GM21737 (cell line): ENCODE measurements around the gene TRERF1.
"Not testable (repeated sequence)": the region's sequence is repeated elsewhere in the genome, so short reads cannot be mapped to it uniquely, and the experiment has no call there.

Source experiments
- ATAC-seq: cut with Tn5 transposase; IDR thresholded peaks from one replicate; pipeline ENCODE4 v1.9.1; 2021; ENCODE audit warnings: mild to moderate bottlenecking, moderate library complexity; ENCODE audit not compliant: unreplicated experiment

TRERF1 gene

DNA sequence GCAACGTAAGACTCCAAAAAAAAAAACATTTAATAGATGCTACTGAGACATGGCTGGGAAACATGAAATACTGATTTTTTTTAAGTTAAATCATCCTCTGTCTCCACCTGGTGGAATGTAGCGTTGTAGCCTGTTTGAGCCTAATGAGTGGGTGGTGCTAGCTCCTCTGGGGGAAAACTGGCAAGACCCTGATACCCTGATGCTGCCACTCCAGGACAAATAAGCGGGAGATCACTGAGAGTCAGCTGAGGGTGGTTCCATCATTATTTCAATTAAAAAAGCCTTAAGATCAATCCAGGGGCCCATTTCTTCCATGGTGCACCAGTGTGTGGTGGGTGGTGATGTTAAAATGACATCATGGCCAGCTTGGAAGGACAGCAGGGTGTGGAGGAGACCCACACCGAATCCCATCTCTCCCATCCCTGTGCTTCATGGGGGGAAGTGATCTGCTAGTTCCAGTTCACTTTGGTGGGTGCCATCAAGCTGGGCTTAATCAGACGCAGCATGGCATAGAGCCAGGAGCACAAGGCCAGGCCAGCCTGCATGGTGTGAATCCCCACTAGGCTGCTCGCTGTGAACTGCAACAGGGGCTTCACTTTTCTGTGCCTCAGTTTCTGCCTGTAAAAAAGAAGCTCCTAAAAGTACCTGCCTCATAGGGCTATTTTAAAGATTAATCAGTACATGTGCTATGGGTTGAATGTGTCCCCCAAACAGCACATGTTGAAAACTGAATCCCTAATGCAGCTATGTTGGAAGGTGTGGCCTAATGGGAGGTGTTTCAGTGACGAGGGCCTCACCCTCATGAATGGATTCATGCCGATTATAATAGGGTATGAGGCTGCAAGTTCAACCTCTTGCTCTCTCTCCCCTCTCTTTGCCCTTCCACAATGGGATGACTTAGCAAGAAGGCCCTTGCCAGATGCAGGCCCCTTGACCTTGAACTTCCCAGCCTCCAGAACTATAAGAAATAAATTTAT is 221.1 kb downstream of the TRERF1 start:
- no peak for ATAC-seq

DNA sequence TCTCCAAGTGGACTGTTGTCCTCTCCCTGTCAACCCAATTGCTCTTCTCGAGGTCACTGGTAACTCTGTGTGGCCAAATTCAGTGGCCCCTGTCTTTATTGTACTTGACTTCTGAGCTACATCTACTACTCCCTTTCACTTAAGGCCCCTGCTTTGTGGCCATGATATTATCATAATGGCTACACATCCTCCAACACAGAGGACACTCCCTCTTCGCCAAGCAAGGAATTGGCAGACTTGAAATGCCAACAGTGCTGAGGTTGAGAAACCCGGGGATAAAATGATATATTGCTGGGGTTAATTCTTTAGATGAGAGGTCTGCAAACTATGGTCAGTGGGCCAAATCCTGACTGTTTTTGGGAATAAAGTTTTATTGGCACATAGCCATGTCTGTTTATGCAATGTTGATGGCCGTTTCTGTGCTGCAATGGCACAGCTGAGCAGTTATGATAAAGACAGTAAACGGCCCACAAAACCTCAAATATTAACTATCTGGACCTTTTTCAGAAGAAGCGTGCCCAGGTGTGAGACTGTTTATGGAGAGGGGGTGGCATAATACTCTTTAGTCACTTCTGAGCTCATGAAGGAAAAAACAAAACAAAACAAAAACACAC is 222.1 kb downstream of the TRERF1 start:
- ATAC-seq: no peak

DNA sequence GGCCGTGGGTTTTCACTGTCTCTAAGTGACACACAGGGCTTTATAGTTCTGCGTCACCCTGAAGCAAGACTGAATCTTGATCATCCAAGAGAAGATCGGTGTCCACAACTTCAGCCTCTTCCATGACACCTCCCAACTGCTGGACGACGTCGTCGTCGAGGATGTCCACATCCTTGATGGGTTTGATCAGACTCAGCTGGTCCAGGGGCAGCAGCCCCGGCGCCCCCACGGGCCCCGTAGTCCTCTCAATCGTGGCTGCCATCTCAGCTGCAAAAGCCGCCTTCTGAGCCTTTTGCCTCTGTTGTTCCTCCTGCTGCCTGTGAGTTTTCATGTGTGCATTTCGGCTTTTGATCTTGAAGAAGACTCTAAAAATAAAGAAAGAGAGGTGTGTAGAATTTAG is 223.4 kb downstream of the TRERF1 start:
- no peak for ATAC-seq

DNA sequence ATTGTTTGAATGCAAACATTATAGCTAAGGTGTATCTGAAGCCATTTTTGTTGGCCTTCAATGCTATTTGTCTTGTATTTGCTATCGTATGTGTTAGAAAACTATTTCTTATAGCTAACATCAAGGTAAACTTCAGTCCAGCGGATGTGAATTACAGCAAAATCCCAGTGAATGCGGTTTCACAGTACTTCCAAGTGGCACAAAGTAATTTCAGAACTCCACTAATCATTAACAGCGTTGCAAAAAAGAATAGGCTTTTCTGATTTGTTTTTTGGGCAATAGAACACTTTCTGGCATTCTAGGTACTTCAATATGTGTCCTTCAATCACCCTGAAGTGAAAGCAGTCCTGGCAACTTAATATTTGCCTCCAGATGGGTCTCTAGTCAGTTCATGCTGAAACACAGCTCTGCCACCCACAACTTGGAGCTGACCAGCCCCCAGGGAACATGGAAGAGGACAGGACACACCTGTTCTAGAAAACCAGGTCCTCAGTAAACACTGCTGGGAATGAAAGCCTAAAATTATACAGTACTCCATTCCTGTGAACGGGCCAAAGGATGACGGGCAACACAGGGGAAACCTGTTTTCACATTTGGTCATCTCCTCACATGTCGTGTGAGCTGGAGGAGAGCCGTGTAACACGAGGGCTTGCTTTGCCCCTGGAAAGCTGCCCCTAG is 224.4 kb downstream of the TRERF1 start:
- no peak for ATAC-seq

DNA sequence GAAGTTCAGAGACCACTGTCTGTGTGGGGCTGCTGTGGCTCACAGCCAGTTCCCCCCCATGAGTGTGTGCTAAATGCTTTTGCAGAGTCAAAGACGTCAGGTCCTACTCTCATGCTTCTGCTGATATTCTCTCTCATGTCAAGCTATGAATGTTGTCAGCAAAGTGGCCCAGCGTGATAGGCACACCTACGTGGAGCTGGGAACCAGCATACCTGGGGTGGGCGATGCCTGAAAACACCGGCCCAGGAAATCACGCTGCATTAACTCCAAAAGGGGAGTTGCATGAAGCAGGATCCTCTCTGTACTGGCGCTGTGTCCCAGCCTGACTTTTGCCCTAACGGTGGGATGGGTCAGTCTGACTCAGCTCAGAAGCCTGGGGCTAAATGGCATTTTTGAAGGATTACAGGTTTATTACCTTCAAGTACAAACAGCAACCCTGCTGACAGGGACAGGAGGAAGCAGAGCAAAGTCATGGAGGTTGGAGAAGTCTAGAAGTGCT is 225.0 kb downstream of the TRERF1 start:
- ATAC-seq: no peak

DNA sequence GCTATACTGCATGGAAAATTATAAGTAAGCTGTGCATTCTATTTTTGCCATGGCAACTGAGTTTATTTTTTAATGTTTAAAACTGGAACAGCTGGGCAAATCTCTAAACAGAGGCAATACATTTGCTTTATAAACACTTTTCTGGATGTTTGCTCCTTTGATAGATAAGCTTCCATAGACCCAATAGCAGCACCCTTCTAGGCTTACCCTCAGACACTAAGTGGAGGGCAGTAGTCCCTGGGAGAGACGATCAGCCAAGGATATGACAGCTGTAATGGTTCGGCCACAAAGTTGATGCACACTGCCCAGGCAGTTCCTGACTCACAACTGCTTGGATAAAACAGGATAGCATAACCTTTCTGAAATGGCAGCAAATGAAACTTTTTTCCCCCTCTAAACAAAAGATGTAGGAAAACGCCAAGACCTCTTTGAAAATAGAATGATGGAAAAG is 225.5 kb downstream of the TRERF1 start:
- ATAC-seq: no peak

DNA sequence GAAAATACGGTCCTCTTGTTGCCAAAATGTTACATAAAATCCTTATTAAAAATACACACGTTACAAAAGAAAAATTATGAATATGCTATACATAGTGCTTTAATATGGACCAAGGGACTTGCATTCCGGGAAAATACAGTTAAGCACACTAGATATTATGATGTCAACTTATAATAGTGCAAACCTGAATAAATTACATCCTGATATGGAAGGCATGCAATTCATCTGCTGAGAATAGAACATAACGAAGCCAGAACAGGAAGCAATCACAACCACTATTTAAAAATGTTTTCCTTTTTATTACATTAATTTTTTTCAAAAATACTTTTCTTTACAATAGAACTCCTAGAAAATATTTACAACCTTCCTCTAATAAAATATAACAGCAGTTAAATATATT is 226.3 kb downstream of the TRERF1 start:
- no peak for ATAC-seq

DNA sequence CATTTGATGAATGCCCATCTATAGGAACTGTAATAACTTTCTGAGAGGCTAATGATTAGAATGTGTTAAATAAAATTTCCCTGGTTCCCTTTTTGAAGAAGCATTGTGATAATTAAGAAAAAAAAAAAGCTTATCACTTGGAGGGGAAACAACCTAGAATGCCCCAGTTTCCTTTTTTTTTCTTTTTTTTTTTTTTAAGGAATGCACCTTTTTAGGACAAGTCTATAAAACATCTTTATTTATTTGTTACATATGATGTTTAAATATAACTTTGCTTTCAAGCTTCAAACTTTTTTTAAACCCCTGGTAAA is 226.7 kb downstream of the TRERF1 start:
- ATAC-seq: no peak

DNA sequence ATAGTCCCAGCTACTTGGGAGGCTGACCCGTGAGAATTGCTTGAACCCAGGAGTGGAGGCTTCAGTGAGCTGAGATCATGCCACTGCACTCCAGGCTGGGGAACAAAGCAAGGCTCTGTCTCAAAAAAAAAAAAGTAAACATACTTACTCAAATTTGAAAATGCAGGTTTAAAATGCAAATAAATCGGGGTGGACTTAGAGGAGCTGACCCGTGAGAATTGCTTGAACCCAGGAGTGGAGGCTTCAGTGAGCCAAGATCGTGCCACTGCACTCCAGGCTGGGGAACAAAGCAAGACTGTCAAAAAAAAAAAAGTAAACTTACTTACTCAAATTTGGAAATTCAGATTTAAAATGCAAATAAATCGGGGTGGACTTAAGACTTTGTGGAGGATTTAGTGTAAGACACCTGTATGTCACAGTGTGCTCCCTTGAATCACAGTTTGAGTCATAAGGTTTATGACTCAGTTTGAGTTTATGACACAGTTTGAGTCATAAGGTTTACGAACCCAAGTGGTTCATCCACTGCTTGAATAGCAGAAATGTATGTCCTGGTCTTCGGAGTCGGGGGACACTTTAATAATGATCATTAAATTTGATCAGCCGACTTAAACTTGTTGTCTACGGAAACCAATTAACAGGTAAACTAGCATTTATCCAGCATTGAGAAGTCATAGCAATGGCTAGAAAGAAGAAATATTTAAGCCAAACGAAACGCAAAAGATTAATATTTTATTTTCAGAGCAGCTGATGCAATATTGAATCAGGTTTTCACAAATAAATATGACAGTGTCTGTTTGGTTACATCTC is 227.3 kb downstream of the TRERF1 start:
- ATAC-seq: peak; percentile 79

DNA sequence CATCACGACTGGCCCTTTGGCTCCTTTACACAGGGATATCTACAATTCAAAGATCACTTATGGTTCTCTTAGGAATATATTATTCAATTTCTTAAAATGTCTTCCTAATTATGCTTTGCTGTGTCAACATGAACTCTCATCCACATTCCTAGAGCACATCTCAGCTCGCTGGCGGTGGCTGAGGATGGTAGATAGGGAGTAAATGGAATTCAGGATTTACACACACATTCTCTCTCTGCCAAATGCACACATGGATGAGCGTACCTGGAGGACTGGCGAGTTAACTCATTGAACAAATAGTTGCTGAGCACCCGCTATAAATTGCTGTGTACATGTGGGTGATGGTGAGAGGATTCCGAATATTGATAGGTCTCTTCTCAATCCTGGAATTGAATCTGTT is 229.3 kb downstream of the TRERF1 start:
- ATAC-seq: no peak

DNA sequence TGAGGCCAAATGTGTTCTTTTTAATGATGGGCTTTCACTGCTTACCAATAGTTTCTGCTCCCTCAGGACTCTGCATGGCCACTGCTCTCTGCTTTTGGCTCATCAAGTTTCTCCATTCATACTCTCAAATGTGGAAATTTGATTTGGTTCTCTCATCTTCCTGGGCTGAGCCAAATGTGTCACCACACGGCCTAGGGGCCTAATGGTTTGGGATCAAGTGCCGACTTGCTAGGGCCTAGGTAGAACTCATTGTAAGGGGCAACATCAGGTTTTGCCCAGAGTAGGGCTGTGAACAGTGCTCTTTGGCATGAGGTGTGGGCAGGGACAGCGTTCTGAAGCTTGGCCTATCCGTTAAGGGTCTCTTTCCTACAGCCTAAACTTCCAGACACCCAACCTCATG is 230.2 kb downstream of the TRERF1 start:
- no peak for ATAC-seq

DNA sequence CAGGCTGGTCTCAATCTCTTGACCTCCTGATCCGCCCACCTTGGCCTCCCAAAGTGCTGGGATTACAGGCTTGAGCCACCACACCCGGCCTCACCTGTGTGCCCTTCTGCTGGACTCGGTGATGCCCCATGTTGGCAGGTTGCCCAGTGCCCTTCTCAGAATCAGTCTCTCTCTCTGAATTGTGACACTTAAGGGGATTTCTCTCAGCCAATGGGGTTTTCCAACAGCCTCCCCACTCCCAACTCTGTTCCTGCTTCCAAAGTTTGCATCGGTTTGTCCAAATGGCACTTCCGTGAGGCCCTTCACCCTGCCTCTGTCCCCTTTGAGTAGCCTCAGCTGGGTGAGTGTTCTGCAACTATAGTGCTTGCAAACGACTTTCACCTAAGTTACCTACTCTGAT is 230.9 kb downstream of the TRERF1 start:
- no peak for ATAC-seq

DNA sequence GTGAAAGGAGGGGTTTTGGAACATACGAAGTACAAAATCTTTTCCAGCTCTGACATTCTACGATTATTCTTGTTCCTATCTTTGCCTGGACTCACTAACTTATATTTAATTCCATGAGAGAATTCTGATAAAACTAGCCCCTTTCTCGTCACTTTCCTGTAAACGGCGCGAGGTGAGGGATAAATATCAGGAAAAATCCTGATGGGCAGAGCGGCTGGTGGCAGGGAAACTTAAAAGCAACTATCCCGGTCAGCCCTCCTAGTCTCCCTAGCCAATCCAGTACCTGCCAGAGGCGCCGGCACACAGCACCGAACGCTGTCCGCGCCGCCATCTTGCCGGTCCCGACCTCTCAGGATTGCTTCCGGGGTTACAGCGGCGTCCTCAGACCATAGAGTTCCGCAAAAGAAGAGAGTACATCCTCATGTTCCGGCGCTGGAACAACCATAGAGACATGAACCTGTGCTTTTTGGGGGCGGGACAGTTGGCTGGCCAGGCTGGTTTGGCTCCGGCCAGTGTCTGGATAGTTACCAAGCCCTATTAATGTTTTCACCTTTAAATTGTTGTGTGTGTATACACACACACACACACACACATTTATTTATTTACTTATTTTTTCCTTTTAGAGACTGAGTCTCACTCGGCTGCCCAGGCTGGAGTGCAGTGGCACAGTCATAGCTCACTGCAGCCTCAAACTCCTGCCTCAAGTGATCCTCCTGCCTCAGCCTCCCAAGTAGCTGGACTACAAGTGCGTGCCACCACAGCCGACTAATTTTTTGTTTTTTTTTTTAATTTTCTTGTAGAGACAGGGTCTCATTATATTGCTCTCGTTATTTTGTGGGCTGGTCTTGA is 234.0 kb downstream of the TRERF1 start, which contains the start of gene MRPS10:
Gene MRPS10 (minus strand): TSS at position 343 of the 849 bp plus-strand sequence. CDS start 12 bp downstream, at position 331.
- peak; percentile 91 for ATAC-seq

DNA sequence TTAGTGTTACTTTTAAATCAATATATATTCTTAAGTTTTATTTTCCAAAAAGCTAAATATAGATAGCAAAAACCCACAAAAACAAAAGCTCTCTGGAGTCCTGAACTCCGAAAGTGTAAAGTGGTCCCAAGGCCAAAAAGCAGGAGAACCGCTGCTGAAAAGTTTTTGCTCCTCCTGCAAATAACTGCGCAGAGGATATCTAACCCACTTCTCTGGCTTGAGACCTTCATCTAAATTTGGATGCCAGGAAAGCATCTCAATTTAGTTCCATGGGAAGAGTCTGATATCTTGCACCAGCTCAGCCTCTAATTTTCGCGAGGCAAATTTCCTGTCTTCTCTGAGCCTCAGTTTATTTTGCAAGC is 234.6 kb downstream of the TRERF1 start:
- ATAC-seq: no peak

DNA sequence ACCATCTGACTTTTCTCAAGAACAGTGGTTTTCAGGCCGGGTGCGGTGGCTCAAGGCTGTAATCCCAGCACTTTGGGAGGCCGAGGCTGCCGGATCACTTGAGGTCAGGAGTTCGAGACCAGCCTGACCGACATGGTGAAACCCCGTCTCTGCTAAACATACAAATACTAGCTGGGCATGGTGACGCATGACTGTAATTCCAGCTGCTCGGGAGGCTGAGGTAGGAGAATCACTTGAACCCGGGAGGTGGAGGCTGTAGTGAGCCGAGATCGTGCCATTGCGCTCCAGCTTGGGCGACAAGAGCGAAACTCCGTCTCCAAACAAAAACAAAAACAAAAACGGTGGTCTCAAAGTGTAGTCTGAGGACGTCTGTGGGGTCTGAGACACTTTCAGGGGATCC is 235.2 kb downstream of the TRERF1 start:
- ATAC-seq: not testable (repeated sequence)

DNA sequence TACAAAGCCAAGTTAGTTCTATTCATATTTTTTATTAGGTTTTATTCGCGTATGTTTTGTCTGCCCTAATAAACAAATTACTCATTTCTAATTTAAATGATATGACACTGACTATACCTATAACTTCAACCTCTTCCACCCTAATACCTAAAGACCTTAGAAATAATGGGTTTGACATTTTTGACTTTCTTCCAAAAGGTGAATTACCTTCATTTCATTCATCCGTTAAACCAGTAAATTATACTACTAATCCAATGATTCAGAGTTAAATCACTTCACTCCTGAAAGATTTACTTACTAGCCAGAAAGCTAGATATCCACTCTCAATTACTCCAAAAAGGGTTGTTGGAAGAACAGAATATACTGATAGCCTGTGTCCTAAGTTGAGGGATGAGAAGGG is 239.3 kb downstream of the TRERF1 start:
- ATAC-seq: no peak

DNA sequence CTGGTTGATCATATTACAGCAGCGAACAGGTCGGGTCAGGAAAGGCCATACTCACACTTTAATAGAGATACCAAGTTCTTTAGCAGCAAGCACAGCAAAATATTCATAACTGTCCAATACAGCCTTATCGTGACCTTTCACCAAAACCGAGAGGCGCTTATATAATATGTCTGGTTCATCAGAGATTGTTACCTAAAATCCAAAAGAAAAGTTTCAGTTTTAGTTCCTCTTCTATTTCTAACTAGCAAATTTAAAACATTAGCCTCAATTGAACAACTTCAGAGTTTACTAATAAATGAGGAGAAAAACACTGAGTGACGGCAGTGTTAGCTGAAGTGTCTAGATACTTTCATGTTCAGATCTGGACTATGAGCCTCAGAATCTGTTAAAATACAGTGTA is 240.0 kb downstream of the TRERF1 start:
- no peak for ATAC-seq

DNA sequence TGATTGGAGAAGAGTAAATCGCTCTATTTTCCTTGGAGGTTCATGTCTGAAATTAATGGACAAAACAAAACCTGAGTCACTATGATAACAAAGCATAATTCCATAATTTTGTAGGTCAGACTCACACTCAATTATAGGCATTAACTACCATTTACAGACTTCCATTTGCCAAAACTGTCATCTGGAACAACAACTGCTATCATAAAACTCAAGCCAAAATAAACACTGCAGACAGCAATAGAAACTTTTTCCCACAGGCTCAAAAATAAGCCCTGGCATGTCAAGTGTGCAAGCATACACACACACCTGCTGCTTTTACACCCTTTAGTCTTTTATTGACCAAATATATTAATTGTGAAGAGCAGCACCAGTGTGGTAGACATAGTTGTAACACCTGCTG is 241.2 kb downstream of the TRERF1 start:
- no peak for ATAC-seq

DNA sequence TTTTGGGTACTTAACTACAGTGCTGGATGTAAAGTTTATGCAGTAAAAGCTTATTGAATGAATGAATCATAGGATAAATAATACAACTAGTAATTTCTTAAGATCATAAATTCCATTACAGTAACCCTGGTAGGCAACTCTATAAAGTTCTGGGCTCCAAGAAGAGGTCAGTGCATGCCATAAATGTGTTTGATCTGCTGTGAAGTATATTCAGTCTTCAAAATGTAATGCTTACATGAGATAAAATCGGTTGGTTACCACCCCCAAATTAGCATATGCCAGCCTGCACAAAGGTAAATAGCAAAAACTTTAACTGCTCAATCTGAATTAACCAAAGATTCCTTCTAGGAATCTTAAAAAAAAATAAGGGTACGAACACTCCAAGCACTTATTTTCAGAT is 244.2 kb downstream of the TRERF1 start:
- not testable (repeated sequence) for ATAC-seq

DNA sequence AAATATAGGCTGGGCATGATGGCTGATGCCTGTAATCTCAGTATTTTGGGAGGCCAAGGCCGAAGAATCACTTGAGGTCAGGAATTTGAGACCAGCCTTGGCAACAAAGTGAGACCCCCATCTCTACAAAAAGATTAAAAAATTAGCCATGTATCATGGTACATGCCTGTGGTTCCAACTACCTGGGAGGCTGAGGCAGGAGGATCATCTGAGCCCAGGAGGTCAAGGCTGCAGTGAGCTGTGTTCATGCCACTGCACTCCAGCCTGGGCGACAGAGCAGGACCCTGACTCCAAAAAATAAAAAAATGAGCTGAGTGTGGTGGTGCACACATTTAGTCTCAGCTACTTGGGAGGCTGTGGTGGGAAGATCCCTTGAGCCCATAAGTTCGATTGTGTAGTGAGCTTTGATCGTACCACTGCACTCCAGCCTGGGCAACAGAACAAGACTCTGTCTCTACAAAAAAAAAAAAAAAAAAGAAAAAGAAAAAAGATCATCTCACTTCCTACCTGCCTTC is 246.9 kb downstream of the TRERF1 start:
- no peak for ATAC-seq
